SK-N-SH (cell line): Measurements from ENCODE around the gene FRS3. TPM values are rescaled to one million over a fixed set of nuclear protein-coding genes. Genes with fewer than 3 reads are reported as not detected.

Experiments
- CTCF ChIA-PET: fragments of 300-600, 350-600 bp; formaldehyde crosslinking; extraction: SDS; loops from one replicate; lab custom pipeline; 2021; lab: Yijun Ruan, JAX
- POLR2A ChIA-PET: fragments of 350-600 bp; sonication (Branson Sonifier 250); formaldehyde crosslinking; extraction: SDS; loops from one replicate; lab custom pipeline; 2020; ENCODE audit warnings: antibody characterized with exemption, inconsistent platforms; lab: Yijun Ruan, JAX
- DNase-seq: peaks from one replicate; pipeline ENCODE4 v3.0.0; 2012
- H2AFZ ChIP-seq: fragments of 200-600 bp; sonication (generic); 2 replicates; pipeline ENCODE4 v1.8.1; 2016; ENCODE audit warnings: antibody characterized with exemption, mild to moderate bottlenecking, low read depth
- H3F3A ChIP-seq: fragments of 200-600 bp; sonication (generic); replicated peaks from 2 replicates; pipeline ENCODE3; 2016; ENCODE audit warnings: antibody characterized with exemption, mild to moderate bottlenecking; ENCODE audit not compliant: insufficient read depth
- H3K27ac ChIP-seq, 2 experiments: fragments of 200-500 bp in 1 of 2; fragments of 200-600 bp in 1 of 2; sonication (Bioruptor generic) in 1 of 2; sonication (generic), shearing (Covaris generic) in 1 of 2; 2 replicates each; pipeline versions ENCODE4 v1.5.1 to v1.6.1; 2014 to 2016; ENCODE audit warnings: low read depth in 2 of 2, inconsistent platforms in 1 of 2, low read length in 1 of 2, mild to moderate bottlenecking in 1 of 2, mixed read lengths in 1 of 2
- H3K27me3 ChIP-seq: fragments of 200-600 bp; sonication (generic), shearing (Covaris generic); 2 replicates; pipeline ENCODE4 v1.6.1; 2016; ENCODE audit warnings: mixed run types; ENCODE audit not compliant: insufficient read depth
- H3K36me3 ChIP-seq, 2 experiments: fragments of 200-500 bp in 1 of 2; fragments of 200-600 bp in 1 of 2; sonication (Bioruptor generic) in 1 of 2; sonication (generic) in 1 of 2; replicated peaks in 1 of 2; 2 replicates each; pipeline versions ENCODE3 to v1.5.1; 2014 to 2016; ENCODE audit warnings: low read length in 1 of 2, mild to moderate bottlenecking in 1 of 2; ENCODE audit not compliant: insufficient read depth in 2 of 2, control insufficient read depth in 1 of 2
- H3K4me1 ChIP-seq, 2 experiments: fragments of 200-500 bp in 1 of 2; fragments of 200-600 bp in 1 of 2; sonication (Bioruptor generic) in 1 of 2; sonication (generic), shearing (Covaris generic) in 1 of 2; 2 replicates each; pipeline versions ENCODE4 v1.5.1 to v1.6.1; 2014 to 2016; ENCODE audit warnings: low read depth in 1 of 2, low read length in 1 of 2, mixed run types in 1 of 2; ENCODE audit not compliant: insufficient read depth in 2 of 2, control insufficient read depth in 1 of 2
- H3K4me2 ChIP-seq: fragments of 200-600 bp; sonication (generic), shearing (Covaris generic); 2 replicates; pipeline ENCODE4 v1.6.1; 2017; ENCODE audit warnings: mixed run types
- H3K4me3 ChIP-seq, 2 experiments: fragments of 200-500 bp in 1 of 2; fragments of 200-600 bp in 1 of 2; sonication (Bioruptor generic) in 1 of 2; sonication (generic), shearing (Covaris generic) in 1 of 2; 2 replicates each; pipeline versions ENCODE4 v1.5.1 to v1.8.1; 2014 to 2016; ENCODE audit warnings: low read depth in 2 of 2, inconsistent platforms in 1 of 2, low read length in 1 of 2, mild to moderate bottlenecking in 1 of 2, mixed read lengths in 1 of 2, moderate library complexity in 1 of 2
- H3K79me2 ChIP-seq: fragments of 200-600 bp; sonication (generic); 2 replicates; pipeline ENCODE4 v1.8.1; 2017; ENCODE audit warnings: mild to moderate bottlenecking; ENCODE audit not compliant: insufficient read depth
- H3K9ac ChIP-seq: fragments of 200-600 bp; sonication (generic); 2 replicates; pipeline ENCODE4 v1.6.1; 2017; ENCODE audit warnings: mixed run types
- H3K9me2 ChIP-seq: fragments of 200-600 bp; sonication (generic); 2 replicates; pipeline ENCODE4 v1.6.1; 2017; ENCODE audit warnings: mixed run types
- H3K9me3 ChIP-seq: fragments of 200-600 bp; sonication (generic); 2 replicates; pipeline ENCODE4 v1.6.1; 2017; ENCODE audit warnings: mixed run types, mild to moderate bottlenecking, moderate library complexity
- H4K20me1 ChIP-seq: fragments of 200-600 bp; sonication (generic); 2 replicates; pipeline ENCODE4 v1.6.1; 2017; ENCODE audit warnings: mild to moderate bottlenecking, mixed run types; ENCODE audit not compliant: insufficient read depth
- CHD2 ChIP-seq: fragments of 150-350 bp; IDR thresholded peaks from 2 replicates; pipeline ENCODE4 v1.6.1; 2018; ENCODE audit warnings: low read length; ENCODE audit not compliant: partially characterized antibody
- CTCF ChIP-seq: fragments of 200-600 bp; sonication (generic); IDR thresholded peaks from 2 replicates; pipeline ENCODE4 v1.6.1; 2017; ENCODE audit warnings: antibody characterized with exemption, mild to moderate bottlenecking, moderate library complexity
- EP300 ChIP-seq, 2 experiments: IDR thresholded peaks; 2 replicates each; pipeline versions ENCODE4 v1.4.0 to v1.6.1; 2012; ENCODE audit warnings: borderline replicate concordance in 1 of 2, low read depth in 1 of 2, low read length in 1 of 2
- EZH2phosphoT487 ChIP-seq: fragments of 200-600 bp; sonication (generic); IDR thresholded peaks from 2 replicates; pipeline ENCODE4 v1.6.1; 2017; ENCODE audit warnings: low read depth, mixed run types, mild to moderate bottlenecking, antibody characterized with exemption, moderate library complexity, borderline replicate concordance
- FOSL2 ChIP-seq: IDR thresholded peaks from 2 replicates; pipeline ENCODE4 v1.4.0; 2012; ENCODE audit warnings: low read depth, mild to moderate bottlenecking, moderate library complexity, borderline replicate concordance
- FOXJ3 ChIP-seq: sonication (generic); formaldehyde crosslinking; IDR thresholded peaks from 2 replicates; pipeline ENCODE4 v1.5.1; 2020; ENCODE audit warnings: mild to moderate bottlenecking, missing genetic modification reagents
- GABPA ChIP-seq: IDR thresholded peaks from 2 replicates; pipeline ENCODE4 v1.4.0; 2012; ENCODE audit warnings: low read depth, mild to moderate bottlenecking
- GATA2 ChIP-seq: sonication (generic); formaldehyde crosslinking; IDR thresholded peaks from 2 replicates; pipeline ENCODE4 v1.5.0; 2020; ENCODE audit warnings: mild to moderate bottlenecking, missing genetic modification reagents
- IRF3 ChIP-seq: fragments of 150-350 bp; IDR thresholded peaks from 2 replicates; pipeline ENCODE4 v1.6.1; 2016; ENCODE audit warnings: mild to moderate bottlenecking, low read depth, low read length
- MEF2A ChIP-seq: IDR thresholded peaks from 2 replicates; pipeline ENCODE4 v1.4.0; 2012; ENCODE audit warnings: low read depth, borderline replicate concordance
- MXI1 ChIP-seq: IDR thresholded peaks from 2 replicates; pipeline ENCODE4 v1.6.1; 2012; ENCODE audit warnings: mild to moderate bottlenecking, low read depth, low read length, improper control_type of control experiment
- NFIC ChIP-seq: IDR thresholded peaks from 2 replicates; pipeline ENCODE4 v1.4.0; 2012; ENCODE audit warnings: borderline replicate concordance
- NRF1 ChIP-seq: IDR thresholded peaks from 2 replicates; pipeline ENCODE4 v1.6.1; 2012; ENCODE audit warnings: low read depth, mild to moderate bottlenecking, low read length
- PBX3 ChIP-seq: IDR thresholded peaks from 2 replicates; pipeline ENCODE4; 2012
- RFX5 ChIP-seq: IDR thresholded peaks from 2 replicates; pipeline ENCODE4 v1.6.1; 2012; ENCODE audit warnings: mild to moderate bottlenecking, improper control_type of control experiment, low read length
- RXRA ChIP-seq: IDR thresholded peaks from 2 replicates; pipeline ENCODE4 v1.4.0; 2012; ENCODE audit warnings: low read depth, mild to moderate bottlenecking, borderline replicate concordance
- SIN3A ChIP-seq: IDR thresholded peaks from 2 replicates; pipeline ENCODE4 v1.6.1; 2012; ENCODE audit warnings: low read depth, mild to moderate bottlenecking, low read length, moderate library complexity, borderline replicate concordance
- SMC3 ChIP-seq: IDR thresholded peaks from 2 replicates; pipeline ENCODE4 v1.6.1; 2012; ENCODE audit warnings: low read depth, low read length, improper control_type of control experiment
- TAF1 ChIP-seq: IDR thresholded peaks from 2 replicates; pipeline ENCODE4 v1.6.1; 2012; ENCODE audit warnings: low read depth, mild to moderate bottlenecking, low read length, moderate library complexity, borderline replicate concordance
- TEAD4 ChIP-seq: IDR thresholded peaks from 2 replicates; pipeline ENCODE4 v1.4.0; 2012; ENCODE audit warnings: mild to moderate bottlenecking, borderline replicate concordance; ENCODE audit not compliant: insufficient read depth
- USF1 ChIP-seq: IDR thresholded peaks from 2 replicates; pipeline ENCODE4 v1.4.0; 2012; ENCODE audit warnings: low read depth, borderline replicate concordance
- USF2 ChIP-seq: fragments of 150-350 bp; IDR thresholded peaks from 2 replicates; pipeline ENCODE4 v1.6.1; 2017; ENCODE audit warnings: antibody characterized with exemption, low read length, low read depth, borderline replicate concordance
- YY1 ChIP-seq: IDR thresholded peaks from 2 replicates; pipeline ENCODE4 v1.4.0; 2012; ENCODE audit warnings: low read depth, mild to moderate bottlenecking
- ZBTB33 ChIP-seq: IDR thresholded peaks from 2 replicates; pipeline ENCODE4 v1.4.0; 2012; ENCODE audit warnings: low read depth, borderline replicate concordance
- WGBS: methylation state at CpG from one replicate; pipeline ENCODE4 v1.1.6; 2017; ENCODE audit warnings: low lambda C conversion rate; 5-methylcytosine and 5-hydroxymethylcytosine counted together
- polyA plus RNA-seq, 3 experiments: library from polyadenylated mRNA; depleted of rRNA; stranded (reverse); fragments of >200 nt; gene quantifications; 2 replicates each; pipeline ENCODE4 v1.2.3, GENCODE V29; 2012

Gene FRS3
- polyA plus RNA-seq, 1 of the 3 experiments (the other 2 are of a cell fraction) = 8.6 TPM

- 0% methylated on average over 32 of the region's 55 CpGs for WGBS
- no peaks in the 10 kb centered on the region for H4K20me1 ChIP-seq
- peak; percentile 70 for TF ChIP-seq CTCF
- peak; percentile 63 for TF ChIP-seq CHD2
- no peak for TF ChIP-seq GATA2 (CRISPR knock-in tag)
- TF ChIP-seq ZBTB33 = no peak
- TF ChIP-seq FOSL2 = no peak
- peak; percentile 81 for TF ChIP-seq MXI1
- no peak for TF ChIP-seq MEF2A
- 0 out of 2 replicates have a peak, but pooled peaks have one; percentile 6 for TF ChIP-seq FOXJ3 (CRISPR knock-in tag)
- no peak for TF ChIP-seq NFIC
- TF ChIP-seq USF2 = no peak
- peak; percentile 96 for TF ChIP-seq GABPA
- peak; percentile 33; the same call in 1 of the 2 replicates for TF ChIP-seq PBX3
- no peak for TF ChIP-seq USF1
- peak; percentile 21; the same call in 1 of the 2 replicates for TF ChIP-seq TEAD4
- TF ChIP-seq YY1 = peak; percentile 93
- peak; percentile 86 for TF ChIP-seq SIN3A
- TF ChIP-seq IRF3 = no peak
- no peak for TF ChIP-seq RXRA
- TF ChIP-seq NRF1 = no peak
- no peak for TF ChIP-seq EZH2phosphoT487
- peak; percentile 1; the same call in 1 of the 2 replicates for TF ChIP-seq SMC3
- TF ChIP-seq RFX5 = no peak
- peak; percentile 95 for TF ChIP-seq TAF1
- TF ChIP-seq EP300 (IDR thresholded peaks at IDR 0.05; ENCODE audit: borderline replicate concordance in 1 of 2, low read depth in 1 of 2, low read length in 1 of 2) = no peak
Measured at GRCh38 chr6:41787219-41787917, 7.7 kb upstream of the FRS3 start, which contains the start of gene TOMM6. TOMM6 (plus strand) TSS chr6:41787694; CDS start chr6:41787698, 4 bp downstream.

More at GRCh38 chr6:41787219-41787917, 7.7 kb upstream of the FRS3 start, which contains the start of gene TOMM6:
- Histone ChIP-seq H3K9me2 (no peaks in the 10 kb centered on the region), H3K27me3 (no peaks in the 10 kb centered on the region), H3K9ac (peak within 1 kb of the TSS; percentile 100), H3K9me3 (no peaks in the 10 kb centered on the region), H2AFZ (peak within 1 kb of the TSS; percentile 78; the same call in 1 of the 2 replicates), H3K4me3 (peak within 1 kb of the TSS; percentile 66 to 100), H3K4me2 (peak within 1 kb of the TSS; percentile 92), H3K27ac (peak within 1 kb of the TSS; percentile 90 to 93), H3K4me1 (peaks cover 9 to 17% of the 10 kb centered on the region in 2 experiments; a peak in 2 of 4 replicates), H3F3A (peaks cover 34% of the 10 kb centered on the region), H3K79me2 (peaks cover 26% of the 10 kb centered on the region), H3K36me3 (peaks cover 34 to 43% of the 10 kb centered on the region in 2 experiments)
- POLR2A ChIA-PET = interaction anchor here (0.7 to 3.5 kb wide), 4 partner anchors 14 to 134 kb away, joined by 3 to 23 read pairs (median 8); partner anchors contain the start of genes BYSL, MED20 and TFEB
- DNase-seq = peak; percentile 91
- CTCF ChIA-PET = interaction anchor here (0.6 to 8.9 kb wide), 69 partner anchors 9 to 666 kb away, joined by 3 to 118 read pairs (median 6); partner anchors contain the start of genes BYSL, CCND3, MED20 and PGC
